Epidermal melanocyte (primary cell): ENCODE results near the gene ROR1.
"Not testable (repeated sequence)": the region's sequence is repeated elsewhere in the genome, so short reads cannot be mapped to it uniquely, and the experiment has no call there.

Source experiments
- DNase-seq: peaks from one replicate; pipeline ENCODE4 v3.0.0; 2011; ENCODE audit warnings: low spot score; ENCODE audit not compliant: insufficient read length

The ROR1 gene

GRCh38 chr1:64090436-64090835 is 316.6 kb downstream of the ROR1 start:
- no peak for DNase-seq

GRCh38 chr1:64092851-64093371 is 319.1 kb downstream of the ROR1 start:
- DNase-seq: peak; percentile 28

GRCh38 chr1:64093941-64094340 is 320.1 kb downstream of the ROR1 start:
- DNase-seq: no peak

GRCh38 chr1:64095832-64096231 is 322.0 kb downstream of the ROR1 start:
- DNase-seq: no peak

GRCh38 chr1:64097859-64098258 is 324.0 kb downstream of the ROR1 start:
- DNase-seq: no peak

GRCh38 chr1:64098436-64098835 is 324.6 kb downstream of the ROR1 start:
- DNase-seq: no peak

- no peak for DNase-seq
Observed at GRCh38 chr1:64098846-64099582, 325.2 kb downstream of the ROR1 start.

GRCh38 chr1:64100791-64101190 is 327.0 kb downstream of the ROR1 start:
- DNase-seq: no peak

- not testable (repeated sequence) for DNase-seq
Observed at GRCh38 chr1:64104585-64104984, 330.8 kb downstream of the ROR1 start.

GRCh38 chr1:64107118-64107519 is 333.3 kb downstream of the ROR1 start:
- DNase-seq: no peak

GRCh38 chr1:64107632-64108031 is 333.8 kb downstream of the ROR1 start:
- no peak for DNase-seq

GRCh38 chr1:64110924-64111777 is 337.3 kb downstream of the ROR1 start:
- DNase-seq: no peak

- DNase-seq: no peak
Observed at GRCh38 chr1:64111787-64112186, 338.0 kb downstream of the ROR1 start.

- DNase-seq: no peak
Observed at GRCh38 chr1:64112281-64112680, 338.5 kb downstream of the ROR1 start.

GRCh38 chr1:64114012-64114525 is 340.3 kb downstream of the ROR1 start:
- DNase-seq: no peak

- no peak for DNase-seq
Observed at GRCh38 chr1:64116537-64116936, 342.7 kb downstream of the ROR1 start.

GRCh38 chr1:64117492-64117891 is 343.7 kb downstream of the ROR1 start:
- DNase-seq: no peak

- DNase-seq: no peak
Observed at GRCh38 chr1:64121766-64122385, 348.1 kb downstream of the ROR1 start.

- DNase-seq: no peak
Observed at GRCh38 chr1:64122588-64122987, 348.8 kb downstream of the ROR1 start.

- no peak for DNase-seq
Observed at GRCh38 chr1:64124704-64125440, 351.1 kb downstream of the ROR1 start.

GRCh38 chr1:64126581-64126980 is 352.8 kb downstream of the ROR1 start:
- no peak for DNase-seq
